ENCODE measurements around the gene GOLGA8B.
"Not testable (repeated sequence)": the region's sequence is repeated elsewhere in the genome, so short reads cannot be mapped to it uniquely, and the experiment has no call there.

GOLGA8B gene

DNA sequence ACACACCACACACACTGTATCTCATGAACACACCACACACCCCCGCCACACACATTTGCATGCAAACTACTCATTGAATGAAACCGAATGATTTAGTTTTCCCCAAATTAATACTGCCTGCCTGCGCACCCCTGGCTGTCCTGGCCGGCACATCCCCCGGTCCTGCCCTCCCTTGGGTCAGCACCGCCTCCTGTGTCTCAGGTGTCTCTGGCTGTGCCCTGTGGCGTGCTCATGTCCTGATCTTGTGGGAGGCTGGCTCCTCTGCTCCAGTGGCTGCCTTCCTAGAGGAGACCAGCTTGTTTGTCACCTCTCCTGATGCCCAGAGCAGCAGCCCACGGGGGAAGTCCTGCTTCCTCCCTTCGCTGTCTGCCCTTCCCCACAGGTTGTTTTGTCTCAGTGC lies 28.7 kb downstream of the GOLGA8B start:
- DNase-seq = not testable (repeated sequence)

- not testable (repeated sequence) for DNase-seq
These were observed 29.3 kb downstream of the GOLGA8B start for GRCh38 chr15:34554126-34554525.

- not testable (repeated sequence) for DNase-seq
These were observed 33.3 kb downstream of the GOLGA8B start for GRCh38 chr15:34550129-34550528.

- DNase-seq = not testable (repeated sequence)
These were observed 34.1 kb downstream of the GOLGA8B start for GRCh38 chr15:34549381-34549809.

GRCh38 chr15:34543860-34544649 lies 39.4 kb downstream of the GOLGA8B start:
- not testable (repeated sequence) for DNase-seq

DNA sequence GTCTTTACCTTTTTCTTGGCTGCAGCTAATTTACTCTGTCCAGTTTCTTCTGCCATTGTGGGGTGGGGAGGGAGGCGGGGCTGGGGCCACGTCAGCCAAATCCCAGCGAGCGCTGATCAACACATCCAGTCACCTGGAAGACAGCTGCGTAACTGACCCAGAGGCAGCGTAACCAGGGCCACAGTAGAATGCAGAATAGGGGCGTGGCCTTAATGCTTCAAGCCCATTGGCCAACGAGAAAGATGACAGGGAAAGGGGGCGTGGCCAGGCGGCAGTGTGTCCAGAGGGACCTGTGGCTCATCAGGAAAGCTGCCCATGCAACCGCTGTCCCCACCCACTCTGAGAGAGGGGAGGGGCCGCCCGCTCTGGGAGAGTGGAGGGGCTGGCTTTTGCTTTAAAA lies 47.6 kb downstream of the GOLGA8B start:
- DNase-seq = not testable (repeated sequence)

All from CD4-positive, alpha-beta T cell treated with Interferon alpha-2 for 1 hour (primary cell).